Measurements from ENCODE around the gene SCGB1A1.

DNA sequence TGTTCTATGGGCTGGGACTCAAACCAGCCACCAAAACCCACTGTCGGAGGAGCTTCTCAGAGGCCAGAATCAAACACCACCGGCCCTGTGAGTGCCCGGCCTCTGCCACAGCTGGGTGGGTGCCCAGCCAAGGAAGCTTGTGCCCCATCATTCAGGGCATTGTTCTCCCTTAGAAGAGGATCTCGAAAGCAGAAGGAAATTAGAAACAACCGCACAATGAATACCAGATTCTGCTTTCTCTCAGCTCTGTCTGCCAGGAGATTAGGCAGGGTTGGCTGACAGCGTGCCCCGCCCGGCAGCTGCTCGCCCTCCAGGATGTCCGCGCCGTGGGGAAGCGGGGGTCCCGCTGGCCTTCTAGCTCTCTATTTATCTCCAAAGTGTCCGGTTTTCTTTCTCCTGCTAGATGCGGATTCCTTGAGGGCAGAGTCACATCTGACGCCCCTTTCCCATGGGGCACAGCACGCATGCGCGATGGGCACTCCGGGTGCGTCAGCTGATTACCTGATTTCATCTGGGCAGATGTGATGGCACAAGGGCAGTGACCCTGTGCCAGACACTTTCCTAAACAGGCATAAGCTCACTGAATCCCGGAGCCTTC is 25.5 kb downstream of the SCGB1A1 start:
- TF ChIP-seq, protein P1, sequence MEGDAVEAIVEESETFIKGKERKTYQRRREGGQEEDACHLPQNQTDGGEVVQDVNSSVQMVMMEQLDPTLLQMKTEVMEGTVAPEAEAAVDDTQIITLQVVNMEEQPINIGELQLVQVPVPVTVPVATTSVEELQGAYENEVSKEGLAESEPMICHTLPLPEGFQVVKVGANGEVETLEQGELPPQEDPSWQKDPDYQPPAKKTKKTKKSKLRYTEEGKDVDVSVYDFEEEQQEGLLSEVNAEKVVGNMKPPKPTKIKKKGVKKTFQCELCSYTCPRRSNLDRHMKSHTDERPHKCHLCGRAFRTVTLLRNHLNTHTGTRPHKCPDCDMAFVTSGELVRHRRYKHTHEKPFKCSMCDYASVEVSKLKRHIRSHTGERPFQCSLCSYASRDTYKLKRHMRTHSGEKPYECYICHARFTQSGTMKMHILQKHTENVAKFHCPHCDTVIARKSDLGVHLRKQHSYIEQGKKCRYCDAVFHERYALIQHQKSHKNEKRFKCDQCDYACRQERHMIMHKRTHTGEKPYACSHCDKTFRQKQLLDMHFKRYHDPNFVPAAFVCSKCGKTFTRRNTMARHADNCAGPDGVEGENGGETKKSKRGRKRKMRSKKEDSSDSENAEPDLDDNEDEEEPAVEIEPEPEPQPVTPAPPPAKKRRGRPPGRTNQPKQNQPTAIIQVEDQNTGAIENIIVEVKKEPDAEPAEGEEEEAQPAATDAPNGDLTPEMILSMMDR (IDR thresholded peaks at IDR 0.05), result no peak
- no peak for TF ChIP-seq POLR2A (IDR thresholded peaks at IDR 0.05)
